ENCODE results near the gene RHEBL1. TPM values are rescaled to one million over a fixed set of nuclear protein-coding genes. Genes with fewer than 3 reads are reported as not detected.

The RHEBL1 gene
- total RNA-seq, 1 experiment from 2014 or later: 9.0 TPM

GRCh38 chr12:49104822-49105221 lies 35.0 kb upstream of the RHEBL1 start:
- peaks cover 24% of the 10 kb centered on the region for H3K4me1 Mint-ChIP-seq
- DNase-seq (ENCODE audit: low spot score) (no peak), ATAC-seq (no peak)
- no peak for TF ChIP-seq GTF2I (CRISPR knock-in tag; conservative IDR thresholded peaks at IDR 0.05)
- no peak for TF ChIP-seq RORB (CRISPR knock-in tag; IDR thresholded peaks at IDR 0.05)
- TF ChIP-seq ELF4 (CRISPR knock-in tag; IDR thresholded peaks at IDR 0.05; ENCODE audit: low read depth): no peak
- no peak for TF ChIP-seq ETV6 (CRISPR knock-in tag; IDR thresholded peaks at IDR 0.05)
- TF ChIP-seq PRDM15 (CRISPR knock-in tag; IDR thresholded peaks at IDR 0.05): no peak
- no peak for TF ChIP-seq ZNF512 (CRISPR knock-in tag; IDR thresholded peaks at IDR 0.05; ENCODE audit: borderline replicate concordance)
- no peak for TF ChIP-seq AR (CRISPR knock-in tag; IDR thresholded peaks at IDR 0.05)
- TF ChIP-seq MAX (CRISPR knock-in tag; IDR thresholded peaks at IDR 0.05): no peak
- no peak for TF ChIP-seq TP53 (CRISPR knock-in tag; IDR thresholded peaks at IDR 0.05)
- POLR2A ChIA-PET: no interaction called here
- peaks cover 39% of the 10 kb centered on the region for H3K36me3 Mint-ChIP-seq
- H3K27me3 Mint-ChIP-seq (ENCODE audit: low read depth): no peaks in the 10 kb centered on the region
- H3K9me3 Mint-ChIP-seq: no peaks in the 10 kb centered on the region
- CTCF ChIA-PET: interaction anchor here (0.6 to 14.5 kb wide), 6 partner anchors 10 to 117 kb away, joined by 3 to 216 read pairs (median 4); partner anchors contain the start of gene DHH
- no peak overlapping the region for H3K27ac Mint-ChIP-seq
- no peak overlapping the region for H3K4me3 Mint-ChIP-seq

GRCh38 chr12:49100380-49100779 lies 30.6 kb upstream of the RHEBL1 start:
- DNase-seq (ENCODE audit: low spot score) (no peak), ATAC-seq (no peak)
- H3K36me3 Mint-ChIP-seq: peaks cover 42% of the 10 kb centered on the region
- H3K4me1 Mint-ChIP-seq: peaks cover 5% of the 10 kb centered on the region
- H3K27me3 Mint-ChIP-seq (ENCODE audit: low read depth): peaks cover 5% of the 10 kb centered on the region
- no peak overlapping the region for H3K27ac Mint-ChIP-seq
- CTCF ChIA-PET: interaction anchor here (0.6 to 14.5 kb wide), 7 partner anchors 8 to 135 kb away, joined by 3 to 216 read pairs (median 18); partner anchors contain the start of gene LMBR1L
- H3K4me3 Mint-ChIP-seq: no peak overlapping the region
- no peaks in the 10 kb centered on the region for H3K9me3 Mint-ChIP-seq
- POLR2A ChIA-PET: no interaction called here
- no peak for TF ChIP-seq FOXP4 (CRISPR knock-in tag; IDR thresholded peaks at IDR 0.05)
- no peak for TF ChIP-seq HMGXB4 (CRISPR knock-in tag; IDR thresholded peaks at IDR 0.05)
- TF ChIP-seq TCF7 (CRISPR knock-in tag; IDR thresholded peaks at IDR 0.05; ENCODE audit: low read depth): no peak
- no peak for TF ChIP-seq SP1 (CRISPR knock-in tag; conservative IDR thresholded peaks at IDR 0.05)
- no peak for TF ChIP-seq USF1 (CRISPR knock-in tag; IDR thresholded peaks at IDR 0.05)
- no peak for TF ChIP-seq FOXP1 (CRISPR knock-in tag; IDR thresholded peaks at IDR 0.05; ENCODE audit: borderline replicate concordance)
- no peak for TF ChIP-seq NFE2L1 (CRISPR knock-in tag; IDR thresholded peaks at IDR 0.05)
- TF ChIP-seq JAZF1 (CRISPR knock-in tag; IDR thresholded peaks at IDR 0.05): no peak
- no peak for TF ChIP-seq SMAD3 (CRISPR knock-in tag; IDR thresholded peaks at IDR 0.05; ENCODE audit: borderline replicate concordance)
- TF ChIP-seq CTCF (IDR thresholded peaks at IDR 0.05): no peak
